ENCODE measurements around the gene RPL26.

- TF ChIP-seq POLR2A (IDR thresholded peaks at IDR 0.05) (no peak), CTCF (IDR thresholded peaks at IDR 0.05) (no peak)
Observed at GRCh38 chr17:8413938-8414337, 30.9 kb upstream of the RPL26 start.

All from right lobe of liver (tissue), 4 donors.